ENCODE results near the gene STAT1.

DNA sequence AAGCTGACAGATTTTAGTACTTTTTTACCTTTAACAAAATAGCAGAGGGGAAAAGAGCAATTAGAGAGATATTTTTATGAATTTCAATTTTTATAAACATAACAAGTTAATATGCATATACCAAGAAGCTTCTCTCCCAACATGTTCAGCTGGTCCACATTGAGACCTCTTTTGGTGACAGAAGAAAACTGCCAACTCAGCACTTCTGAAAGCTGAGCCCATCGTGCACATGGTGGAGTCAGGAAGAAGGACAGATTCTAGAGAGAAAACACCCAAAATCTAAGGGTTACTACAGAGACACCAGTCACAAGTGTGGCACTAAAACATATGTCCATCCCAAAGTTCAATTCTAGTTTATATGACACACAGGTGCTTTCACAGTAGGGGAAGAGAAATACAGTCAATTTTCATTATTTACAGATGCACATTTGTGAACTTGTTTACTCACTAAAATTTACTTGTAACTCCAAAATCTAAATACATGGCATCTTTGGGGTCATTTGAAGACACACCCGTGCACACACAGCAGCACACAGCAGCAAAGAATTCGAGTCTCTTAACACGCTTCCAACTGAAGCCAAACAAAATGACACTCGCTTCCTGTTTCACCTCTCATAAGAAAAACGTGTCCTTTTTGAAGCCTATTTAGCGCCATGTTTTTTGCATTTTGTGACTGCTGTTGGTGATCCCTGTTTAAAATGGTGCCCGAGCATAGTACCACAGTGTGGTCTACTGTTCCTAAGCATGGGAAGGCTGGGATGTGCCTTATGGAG lies 31.5 kb downstream of the STAT1 start:
- no peak for TF ChIP-seq POLR2AphosphoS5 (IDR thresholded peaks at IDR 0.05; ENCODE audit: borderline replicate concordance, low read depth, low read length)
- no peak for TF ChIP-seq EZH2 (IDR thresholded peaks at IDR 0.05)
